Renal cortex interstitium (tissue), 15 donors: Measurements from ENCODE around the gene BOC. TPM values are rescaled to one million over a fixed set of nuclear protein-coding genes. Genes with fewer than 3 reads are reported as not detected.
"Not testable (repeated sequence)": the region's sequence is repeated elsewhere in the genome, so short reads cannot be mapped to it uniquely, and the experiment has no call there.

Experiments
- DNase-seq, 11 donors: peaks; one replicate each; pipeline ENCODE4 v3.0.0-alpha.2; 2013; ENCODE audit warnings: low read depth in 9 of 11, low spot score in 4 of 11; ENCODE audit errors: extremely low read depth in 1 of 11
- long read RNA-seq, 16 experiments: transcript quantifications; one replicate each; lab custom pipeline, GENCODE V29; 2026
- polyA plus RNA-seq, 3 donors: library from polyadenylated mRNA; unstranded; fragments of 120-200 nt; gene quantifications; one replicate each; pipeline ENCODE4 v1.2.1, GENCODE V29; 2013; ENCODE audit not compliant: insufficient read length in 3 of 3

Gene BOC, protein sequence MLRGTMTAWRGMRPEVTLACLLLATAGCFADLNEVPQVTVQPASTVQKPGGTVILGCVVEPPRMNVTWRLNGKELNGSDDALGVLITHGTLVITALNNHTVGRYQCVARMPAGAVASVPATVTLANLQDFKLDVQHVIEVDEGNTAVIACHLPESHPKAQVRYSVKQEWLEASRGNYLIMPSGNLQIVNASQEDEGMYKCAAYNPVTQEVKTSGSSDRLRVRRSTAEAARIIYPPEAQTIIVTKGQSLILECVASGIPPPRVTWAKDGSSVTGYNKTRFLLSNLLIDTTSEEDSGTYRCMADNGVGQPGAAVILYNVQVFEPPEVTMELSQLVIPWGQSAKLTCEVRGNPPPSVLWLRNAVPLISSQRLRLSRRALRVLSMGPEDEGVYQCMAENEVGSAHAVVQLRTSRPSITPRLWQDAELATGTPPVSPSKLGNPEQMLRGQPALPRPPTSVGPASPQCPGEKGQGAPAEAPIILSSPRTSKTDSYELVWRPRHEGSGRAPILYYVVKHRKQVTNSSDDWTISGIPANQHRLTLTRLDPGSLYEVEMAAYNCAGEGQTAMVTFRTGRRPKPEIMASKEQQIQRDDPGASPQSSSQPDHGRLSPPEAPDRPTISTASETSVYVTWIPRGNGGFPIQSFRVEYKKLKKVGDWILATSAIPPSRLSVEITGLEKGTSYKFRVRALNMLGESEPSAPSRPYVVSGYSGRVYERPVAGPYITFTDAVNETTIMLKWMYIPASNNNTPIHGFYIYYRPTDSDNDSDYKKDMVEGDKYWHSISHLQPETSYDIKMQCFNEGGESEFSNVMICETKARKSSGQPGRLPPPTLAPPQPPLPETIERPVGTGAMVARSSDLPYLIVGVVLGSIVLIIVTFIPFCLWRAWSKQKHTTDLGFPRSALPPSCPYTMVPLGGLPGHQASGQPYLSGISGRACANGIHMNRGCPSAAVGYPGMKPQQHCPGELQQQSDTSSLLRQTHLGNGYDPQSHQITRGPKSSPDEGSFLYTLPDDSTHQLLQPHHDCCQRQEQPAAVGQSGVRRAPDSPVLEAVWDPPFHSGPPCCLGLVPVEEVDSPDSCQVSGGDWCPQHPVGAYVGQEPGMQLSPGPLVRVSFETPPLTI
- polyA plus RNA-seq, result 10 to 100 TPM; 31.4 to 33.3 (median 32.8) TPM
- long read RNA-seq, donor 1, result 0 reads
- long read RNA-seq, donor 2, partial matches to known transcripts, result 0 of 1 reads
- long read RNA-seq, donor 2, other reads (novel, unspliced or antisense), result 0 of 1 reads
- long read RNA-seq, donor 3, partial matches to known transcripts, result 14 of 14 reads
- long read RNA-seq, donor 3, other reads (novel, unspliced or antisense), result 0 of 14 reads
- long read RNA-seq, donor 4, result 0 reads
- long read RNA-seq, donor 5, result 0 reads
- long read RNA-seq, donor 6, result 0 reads
- long read RNA-seq, donor 7, partial matches to known transcripts, result 18 of 18 reads
- long read RNA-seq, donor 7, other reads (novel, unspliced or antisense), result 0 of 18 reads
- long read RNA-seq, donor 8, partial matches to known transcripts, result 0 of 1 reads
- long read RNA-seq, donor 8, other reads (novel, unspliced or antisense), result 0 of 1 reads
- long read RNA-seq, donor 9, partial matches to known transcripts, result 8 of 8 reads
- long read RNA-seq, donor 9, other reads (novel, unspliced or antisense), result 0 of 8 reads
- long read RNA-seq, donor 10, partial matches to known transcripts, result 11 of 11 reads
- long read RNA-seq, donor 10, other reads (novel, unspliced or antisense), result 0 of 11 reads
- long read RNA-seq, donor 11, result 0 reads
- long read RNA-seq, donor 12, result 0 reads
- long read RNA-seq, donor 13, full-length matches to known transcripts, result 3 of 18 reads
- long read RNA-seq, donor 13, partial matches to known transcripts, result 15 of 18 reads
- long read RNA-seq, donor 13, other reads (novel, unspliced or antisense), result 0 of 18 reads
- long read RNA-seq, donor 14, partial matches to known transcripts, result 6 of 6 reads
- long read RNA-seq, donor 14, other reads (novel, unspliced or antisense), result 0 of 6 reads
- long read RNA-seq, donor 15, result 0 reads
- long read RNA-seq, donor 16, full-length matches to known transcripts, result 1 of 81 reads
- long read RNA-seq, donor 16, partial matches to known transcripts, result 80 of 81 reads
- long read RNA-seq, donor 16, other reads (novel, unspliced or antisense), result 0 of 81 reads

DNA sequence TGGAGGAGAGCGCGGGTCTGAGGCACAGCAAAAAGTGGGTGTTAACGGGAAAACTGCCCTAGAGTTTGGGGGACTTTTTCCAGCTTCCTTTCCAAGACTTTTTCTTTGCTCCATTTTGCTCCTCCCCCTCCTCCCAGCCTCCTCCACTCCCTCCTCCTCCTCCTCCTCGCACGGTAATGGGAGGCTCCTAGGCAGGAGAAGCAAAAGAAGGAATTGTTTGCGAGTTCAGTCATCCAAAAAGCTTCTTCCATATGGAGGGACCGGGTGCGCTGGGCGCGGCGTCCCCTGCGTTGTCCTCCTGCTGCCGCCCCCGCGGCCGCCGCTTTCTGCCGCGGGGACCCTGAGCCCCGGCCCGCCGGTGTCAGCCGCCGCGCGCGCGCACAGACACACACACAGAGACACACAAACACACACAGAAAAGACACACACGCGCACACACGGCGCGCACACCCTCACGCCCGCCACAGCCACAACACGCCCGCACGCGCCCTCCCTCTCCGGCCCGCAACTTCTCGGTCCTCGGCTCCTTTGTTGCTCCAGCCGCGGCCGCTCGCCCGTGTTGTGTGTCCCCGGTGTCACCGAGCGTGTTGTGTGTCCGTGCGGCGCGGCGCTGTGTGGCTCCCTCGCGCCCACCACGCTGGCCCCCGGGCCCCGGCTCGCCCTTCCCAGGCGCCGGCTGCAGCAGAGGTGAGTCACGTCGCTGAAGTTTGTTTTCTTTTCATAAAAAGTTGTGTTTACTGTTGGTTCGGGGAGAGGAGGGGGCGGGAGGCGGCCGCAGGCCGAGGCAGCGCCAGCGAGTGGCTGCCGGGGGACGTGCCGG lies at the start of gene BOC:
Gene BOC, plus strand, starts transcription at position 228 of the 820 bp plus-strand sequence. CDS start 38,246 bp downstream, outside the sequence.
- peak; percentile 54 to 83 (median 70) for DNase-seq

DNA sequence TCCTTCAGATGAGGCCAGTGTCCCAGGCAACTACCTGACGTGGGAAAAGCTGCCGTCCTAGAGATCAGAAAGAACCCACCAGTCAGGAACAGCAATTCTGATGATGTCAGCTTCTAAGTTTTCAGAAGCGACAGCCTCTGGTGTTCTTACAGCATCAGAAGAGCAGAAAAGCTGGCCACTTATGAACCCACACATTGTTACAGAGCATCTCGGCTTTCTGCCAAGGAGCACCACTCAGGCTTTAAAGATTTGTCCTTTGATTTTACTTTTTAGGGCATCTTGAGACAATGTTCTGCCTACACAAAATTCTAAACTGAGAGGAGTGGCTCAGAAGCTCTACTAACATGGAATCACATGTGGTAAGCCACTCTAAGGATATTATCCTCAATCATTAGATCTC lies 49.7 kb upstream of the BOC start:
- DNase-seq, result no peak

DNA sequence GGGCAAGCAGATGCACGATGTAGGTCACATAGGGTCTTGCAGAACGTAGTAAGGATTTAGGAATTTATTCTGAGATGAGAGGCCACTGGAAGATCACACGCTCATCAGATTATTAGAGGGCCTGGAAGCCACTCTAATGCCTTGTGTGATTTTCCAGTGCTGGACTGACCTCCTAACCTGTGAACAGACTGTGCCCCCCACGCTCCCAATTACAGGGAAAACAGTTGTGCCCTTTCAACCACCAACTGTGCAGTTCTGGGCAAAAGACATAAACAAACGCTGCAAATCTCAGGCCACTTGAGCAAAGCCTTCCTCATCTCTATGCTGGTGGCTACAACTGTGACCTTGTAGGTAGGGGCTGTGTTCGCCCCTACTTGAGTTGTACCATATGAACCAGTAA lies 48.2 kb upstream of the BOC start:
- DNase-seq, result no peak

DNA sequence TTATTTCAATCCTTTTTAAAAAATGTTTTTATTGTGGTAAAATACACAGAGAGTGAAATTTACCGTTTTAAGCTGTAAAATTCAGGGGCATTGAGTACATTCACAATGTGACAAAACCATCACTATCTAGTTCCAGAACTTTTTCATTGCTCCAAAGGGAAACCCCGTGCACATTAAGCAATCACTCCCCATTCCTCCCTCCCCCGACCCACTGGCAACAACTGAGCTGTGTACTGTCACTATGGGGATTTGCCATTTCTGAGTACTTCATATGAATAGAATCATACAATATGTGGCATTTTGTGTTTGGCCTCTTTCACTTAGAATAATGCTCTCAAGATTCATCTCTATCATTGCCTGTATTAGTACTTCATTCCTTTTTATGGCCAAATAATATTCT lies 45.5 kb upstream of the BOC start:
- DNase-seq, result no peak

DNA sequence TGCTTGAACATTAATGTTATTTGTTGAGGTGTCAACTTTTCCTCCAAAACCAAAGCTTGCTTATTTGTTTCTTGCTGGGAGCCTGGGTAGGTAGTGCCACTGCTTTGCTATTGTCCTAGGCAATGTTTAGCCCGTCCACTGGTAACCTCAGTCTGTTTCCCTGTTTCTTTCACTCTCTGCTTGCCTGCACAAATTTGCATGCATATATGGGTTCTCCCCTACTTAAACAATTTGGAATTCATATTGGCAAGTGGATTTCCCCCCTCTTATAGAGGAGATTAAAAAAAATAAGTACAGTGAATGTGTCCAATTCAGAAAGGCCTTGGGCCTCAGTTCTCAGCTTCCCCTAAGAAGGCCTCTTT lies 45.0 kb upstream of the BOC start:
- no peak for DNase-seq

DNA sequence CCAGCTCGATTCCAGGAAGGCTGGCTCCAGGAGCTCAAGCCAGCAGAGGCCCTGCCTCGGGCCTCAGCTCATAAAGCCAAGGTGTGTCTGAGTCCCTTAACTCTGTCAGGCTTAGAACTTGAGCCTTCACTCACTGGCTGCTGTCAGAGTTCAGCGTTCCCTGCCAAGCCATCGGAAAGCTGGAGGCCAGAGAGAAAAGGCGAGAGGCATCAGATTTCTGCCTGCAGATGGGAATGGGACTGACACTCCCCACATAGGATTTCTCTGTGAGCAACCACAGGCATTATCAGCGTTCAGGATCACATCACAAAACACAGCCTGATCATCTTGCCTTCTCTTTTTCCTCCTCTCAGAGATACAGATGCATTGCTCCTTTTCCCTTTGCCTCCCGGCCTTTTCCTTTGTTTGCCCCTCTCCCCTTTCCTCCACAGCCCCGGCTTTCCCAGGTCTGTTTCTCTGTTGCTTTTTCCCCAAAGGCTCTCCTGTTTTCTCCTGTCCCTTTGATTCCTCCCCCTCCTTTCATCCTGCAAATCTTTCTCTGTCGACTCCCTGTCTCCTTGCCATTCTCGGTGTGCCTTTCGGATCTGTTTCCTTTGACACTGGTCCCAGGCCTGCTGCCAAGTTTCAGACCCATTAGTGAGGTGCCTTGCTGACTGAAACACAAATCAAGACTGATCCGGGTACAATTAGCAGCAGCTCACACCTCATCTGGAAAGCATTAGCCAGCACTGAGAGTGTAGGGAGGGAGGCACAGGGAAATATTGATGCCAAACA lies 44.5 kb upstream of the BOC start:
- DNase-seq, result peak in 10 of 11 donors; percentile 50 to 81 (median 64)

DNA sequence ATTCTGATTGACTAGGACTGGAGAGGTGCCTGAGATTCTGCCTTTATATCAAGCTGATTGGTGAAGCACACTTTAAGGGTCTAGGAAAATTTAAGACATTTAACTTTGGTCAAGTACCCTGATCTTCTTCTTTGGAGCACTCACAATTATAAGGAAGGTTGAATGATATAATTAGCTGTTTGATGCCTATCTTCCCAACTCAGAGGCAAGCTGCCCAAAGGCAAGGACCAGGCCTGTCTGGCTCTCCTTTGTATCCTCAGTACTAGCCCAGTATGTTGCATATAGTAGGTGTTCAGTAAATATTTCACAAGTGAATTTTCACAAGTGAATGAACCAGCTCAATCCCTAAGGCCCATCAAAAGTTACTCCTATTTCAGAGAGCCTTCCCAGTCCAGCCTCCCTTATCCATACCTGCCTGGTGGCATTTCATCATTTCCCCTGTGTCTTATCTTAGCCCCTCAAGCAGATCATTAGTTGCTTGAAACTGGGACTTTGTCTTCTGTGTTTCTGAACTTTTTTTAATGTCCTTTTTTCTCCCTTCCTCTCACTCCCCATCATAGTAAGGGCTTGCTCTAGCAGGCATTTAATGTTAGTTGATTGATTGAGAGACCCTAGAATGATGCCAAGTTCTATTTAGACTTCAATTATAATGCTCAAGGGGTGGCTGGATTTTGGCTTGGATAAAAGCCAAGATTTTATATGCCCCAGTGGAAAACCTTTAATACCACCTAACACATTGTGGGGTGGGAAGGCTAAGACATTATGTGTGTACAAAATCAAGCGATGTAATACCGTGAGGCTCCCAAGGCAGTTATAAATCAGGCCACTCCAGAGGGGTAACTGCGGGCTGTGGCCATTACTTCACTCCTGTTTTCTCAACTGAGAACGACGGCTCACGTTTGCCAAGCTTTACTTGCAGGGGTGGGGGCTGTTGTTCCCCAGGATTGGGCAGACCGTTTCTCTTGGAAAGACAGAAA lies 43.2 kb upstream of the BOC start:
- no peak for DNase-seq

DNA sequence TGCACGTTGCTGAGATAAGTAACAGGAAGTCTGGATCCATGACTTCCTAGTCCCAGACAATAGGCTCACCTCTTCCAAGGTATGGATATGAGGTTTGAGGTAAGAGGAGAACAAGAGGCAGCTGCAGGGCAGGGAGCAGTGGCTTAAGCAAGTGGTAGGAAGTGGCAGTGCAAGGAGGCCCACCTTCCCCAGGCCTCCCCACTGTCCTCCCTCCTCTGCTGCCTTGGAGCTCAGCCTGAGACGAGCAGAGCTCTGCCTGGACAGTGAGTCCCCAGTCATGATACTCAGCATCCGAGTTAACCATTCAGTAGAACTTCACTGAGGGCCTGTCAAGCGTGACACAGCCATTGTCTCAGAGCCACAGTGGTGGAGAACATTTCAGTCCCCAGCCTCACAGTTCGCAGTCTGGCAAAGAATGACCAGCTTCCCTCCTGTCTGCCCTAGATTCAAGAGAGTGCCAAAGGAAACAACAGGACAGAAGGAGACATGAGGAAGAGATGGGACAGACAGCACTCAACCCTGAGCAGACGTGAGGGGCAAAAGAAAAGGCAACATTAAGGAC lies 41.4 kb upstream of the BOC start:
- DNase-seq, result no peak

DNA sequence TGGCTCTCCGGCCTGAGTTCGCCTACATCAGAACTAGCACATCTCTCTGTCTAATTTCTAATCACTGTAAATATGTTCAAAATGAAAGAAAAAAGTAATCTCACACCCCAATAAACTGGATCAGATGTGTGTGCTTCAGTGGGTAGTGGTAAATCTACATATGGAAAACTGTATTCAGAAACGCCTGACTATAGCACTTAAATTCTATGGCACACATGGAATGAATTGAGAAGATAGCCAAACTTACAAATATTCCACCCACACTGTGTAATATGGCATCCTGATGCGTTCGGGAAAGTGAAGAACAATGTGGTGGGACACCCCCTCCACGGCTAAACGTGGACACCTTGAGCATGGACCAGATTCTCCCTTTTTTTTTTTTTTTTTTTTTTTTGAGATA lies 40.6 kb upstream of the BOC start:
- DNase-seq, result no peak

DNA sequence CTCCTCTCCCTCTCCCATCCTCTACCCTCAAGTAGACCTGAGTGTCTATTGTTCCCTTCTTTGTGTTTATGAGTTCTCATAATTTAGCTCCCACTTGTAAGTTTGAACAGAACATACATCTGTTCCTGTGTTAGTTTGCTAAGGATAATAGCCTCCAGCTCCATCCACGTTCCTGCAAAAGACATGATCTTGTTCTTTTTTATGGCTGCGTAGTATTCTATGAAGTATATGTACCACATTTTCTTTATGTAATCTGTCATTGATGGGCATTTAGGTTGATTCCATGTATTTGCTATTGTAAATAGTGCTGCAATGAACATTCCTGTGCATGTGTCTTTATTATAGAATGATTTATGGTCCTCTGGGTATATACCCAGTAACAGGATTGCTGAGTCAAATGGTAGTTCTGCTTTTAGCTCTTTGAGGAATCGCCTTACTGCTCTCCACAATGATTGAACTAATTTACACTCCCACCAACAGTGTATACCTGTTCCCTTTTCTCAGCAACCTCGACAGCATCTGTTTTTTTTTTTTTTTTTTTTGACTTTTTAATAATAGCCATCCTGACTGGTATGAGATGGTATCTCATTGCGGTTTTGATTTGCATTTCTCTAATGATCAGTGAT lies 39.6 kb upstream of the BOC start:
- not testable (repeated sequence) for DNase-seq

DNA sequence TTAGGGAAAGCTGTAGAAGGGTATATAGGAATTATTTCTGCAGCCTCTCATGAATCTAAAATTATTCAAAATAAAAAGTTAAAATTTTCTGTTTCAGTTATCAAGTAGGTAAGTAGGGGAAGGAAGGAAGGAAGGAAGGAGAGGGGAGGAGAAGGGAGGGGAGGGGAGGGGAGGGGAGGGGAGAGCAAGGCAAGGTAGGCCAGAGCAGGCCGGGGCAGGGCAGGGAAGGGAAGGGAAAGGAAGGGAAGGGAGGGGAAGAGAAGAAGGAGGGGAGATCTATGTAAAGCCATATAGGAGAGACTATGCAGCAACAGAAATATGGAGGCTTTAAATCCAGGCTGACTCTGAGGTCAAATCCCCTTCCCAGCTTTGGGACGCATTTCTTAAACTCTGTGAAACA lies 38.3 kb upstream of the BOC start:
- DNase-seq, result no peak

DNA sequence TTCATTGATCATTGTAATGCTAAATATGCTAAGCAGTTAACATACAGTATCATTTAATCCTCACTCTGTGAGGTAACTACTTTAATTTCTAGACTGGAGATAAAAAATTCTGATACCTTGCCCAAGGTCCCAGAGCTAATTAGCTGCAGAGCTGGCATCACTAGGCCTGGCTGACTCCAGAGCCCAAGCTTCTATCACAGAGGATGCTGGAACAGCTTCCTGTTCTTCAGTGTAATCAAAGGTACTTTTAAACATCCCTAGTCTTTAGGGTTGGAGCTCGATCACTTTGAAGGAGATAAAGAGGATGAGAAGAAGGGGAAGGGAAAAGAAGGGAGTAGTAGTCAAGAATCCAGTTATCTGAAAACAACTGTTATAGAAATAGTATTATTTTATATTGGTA lies 37.1 kb upstream of the BOC start:
- no peak for DNase-seq

DNA sequence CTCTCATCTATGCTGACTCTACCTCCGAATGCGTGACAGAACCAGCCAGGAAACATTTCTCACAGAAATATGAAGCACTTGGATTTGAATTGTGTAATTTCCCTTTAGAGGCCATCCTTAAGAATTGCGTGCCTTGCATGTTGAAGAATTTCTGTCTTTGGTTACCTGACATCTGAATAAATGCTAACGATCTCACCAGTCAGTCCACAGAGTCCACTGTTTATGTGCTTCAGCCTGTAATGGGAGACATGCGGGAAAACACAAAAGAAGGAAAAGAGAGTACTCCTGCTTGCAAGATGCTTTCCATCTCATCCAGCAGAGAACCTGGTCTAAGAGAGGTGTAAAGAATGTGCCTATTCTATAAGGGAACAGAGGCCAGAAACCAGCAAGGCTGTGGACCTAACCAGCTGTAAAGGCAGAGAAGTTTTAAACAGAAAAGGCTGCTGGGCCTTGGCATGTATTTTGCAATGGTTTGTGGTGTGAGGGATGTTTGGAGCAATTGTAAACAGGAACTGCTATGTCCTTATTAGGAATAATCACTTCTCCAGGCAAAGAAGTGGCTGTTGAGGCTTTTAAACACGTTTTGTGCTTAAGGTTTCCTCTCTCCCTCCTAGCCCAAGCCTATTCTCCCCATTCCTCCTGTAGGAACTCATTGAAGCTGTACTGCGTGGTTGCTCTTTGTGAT lies 36.4 kb upstream of the BOC start:
- no peak for DNase-seq

DNA sequence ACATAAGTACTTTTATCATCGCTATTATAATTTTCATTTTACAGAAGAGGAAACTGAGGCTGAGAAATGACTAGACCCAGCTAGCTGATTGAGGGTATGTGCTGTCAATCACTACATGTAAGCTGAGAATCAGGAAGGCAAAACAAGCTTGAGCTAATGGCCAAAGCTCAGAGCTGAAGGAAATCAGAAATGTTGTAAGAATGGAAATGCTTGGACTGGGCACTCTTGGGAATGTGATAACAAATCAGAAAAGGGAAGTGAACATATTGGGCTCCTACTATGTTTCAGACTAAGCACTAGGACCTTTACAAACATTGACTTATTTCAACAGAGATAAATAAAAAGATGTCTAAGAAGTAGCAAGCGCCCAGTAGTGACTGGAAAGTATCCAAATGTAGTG lies 33.8 kb upstream of the BOC start:
- DNase-seq, result no peak
